ENCODE data around the gene LAMB3. TPM values are rescaled to one million over a fixed set of nuclear protein-coding genes. Genes with fewer than 3 reads are reported as not detected.

Gene LAMB3
- total RNA-seq, 1 donor: 14.2 TPM

DNA sequence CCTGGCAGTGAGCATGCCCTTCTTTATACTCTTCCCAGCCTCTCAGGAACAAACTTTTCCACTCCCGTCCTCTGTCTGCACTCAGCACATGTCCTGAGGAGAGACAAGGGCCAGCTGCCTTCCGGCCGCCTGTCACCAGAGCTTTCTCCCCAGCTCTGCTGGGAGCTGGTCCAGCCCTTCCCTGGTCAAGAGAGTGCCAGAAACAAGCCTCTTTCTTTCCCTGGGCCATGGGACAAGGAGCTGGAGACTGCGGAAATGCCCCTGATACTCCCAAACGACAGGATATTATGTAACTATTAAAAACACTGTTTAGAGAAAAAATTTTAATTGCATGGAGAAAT is 10.4 kb downstream of the LAMB3 start:
- H3K4me3 ChIP-seq (ENCODE audit: low read depth, low read length): no peak overlapping the region
- TF ChIP-seq, protein P1, sequence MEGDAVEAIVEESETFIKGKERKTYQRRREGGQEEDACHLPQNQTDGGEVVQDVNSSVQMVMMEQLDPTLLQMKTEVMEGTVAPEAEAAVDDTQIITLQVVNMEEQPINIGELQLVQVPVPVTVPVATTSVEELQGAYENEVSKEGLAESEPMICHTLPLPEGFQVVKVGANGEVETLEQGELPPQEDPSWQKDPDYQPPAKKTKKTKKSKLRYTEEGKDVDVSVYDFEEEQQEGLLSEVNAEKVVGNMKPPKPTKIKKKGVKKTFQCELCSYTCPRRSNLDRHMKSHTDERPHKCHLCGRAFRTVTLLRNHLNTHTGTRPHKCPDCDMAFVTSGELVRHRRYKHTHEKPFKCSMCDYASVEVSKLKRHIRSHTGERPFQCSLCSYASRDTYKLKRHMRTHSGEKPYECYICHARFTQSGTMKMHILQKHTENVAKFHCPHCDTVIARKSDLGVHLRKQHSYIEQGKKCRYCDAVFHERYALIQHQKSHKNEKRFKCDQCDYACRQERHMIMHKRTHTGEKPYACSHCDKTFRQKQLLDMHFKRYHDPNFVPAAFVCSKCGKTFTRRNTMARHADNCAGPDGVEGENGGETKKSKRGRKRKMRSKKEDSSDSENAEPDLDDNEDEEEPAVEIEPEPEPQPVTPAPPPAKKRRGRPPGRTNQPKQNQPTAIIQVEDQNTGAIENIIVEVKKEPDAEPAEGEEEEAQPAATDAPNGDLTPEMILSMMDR (IDR thresholded peaks at IDR 0.05; ENCODE audit: insufficient read depth, low read depth, low read length): no peak
- DNase-seq (ENCODE audit: low read depth): peak; percentile 53

DNA sequence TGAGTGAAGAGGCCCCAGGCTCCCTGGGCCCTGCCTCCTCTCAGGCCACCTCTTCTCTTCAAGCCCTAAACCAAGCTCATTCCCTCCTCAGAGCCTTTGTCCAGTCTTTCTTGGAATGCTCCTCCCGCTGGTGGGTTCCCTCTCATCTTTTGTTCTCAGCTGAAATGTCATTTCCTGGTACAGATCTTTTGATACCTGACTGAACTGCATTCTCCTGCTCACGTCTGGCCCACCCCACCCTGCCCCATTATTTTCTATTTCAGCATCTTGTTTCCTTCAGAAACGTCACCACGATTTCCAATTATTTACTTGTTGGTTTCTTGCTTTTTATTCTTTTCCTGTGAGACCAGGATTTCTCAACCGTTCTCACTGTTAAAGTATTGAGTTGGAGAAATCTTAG is 16.4 kb downstream of the LAMB3 start:
- no peak overlapping the region for H3K4me3 ChIP-seq (ENCODE audit: low read depth, low read length)
- no peak for DNase-seq (ENCODE audit: low read depth)
- TF ChIP-seq, protein P1 (IDR thresholded peaks at IDR 0.05; ENCODE audit: insufficient read depth, low read depth, low read length): no peak

DNA sequence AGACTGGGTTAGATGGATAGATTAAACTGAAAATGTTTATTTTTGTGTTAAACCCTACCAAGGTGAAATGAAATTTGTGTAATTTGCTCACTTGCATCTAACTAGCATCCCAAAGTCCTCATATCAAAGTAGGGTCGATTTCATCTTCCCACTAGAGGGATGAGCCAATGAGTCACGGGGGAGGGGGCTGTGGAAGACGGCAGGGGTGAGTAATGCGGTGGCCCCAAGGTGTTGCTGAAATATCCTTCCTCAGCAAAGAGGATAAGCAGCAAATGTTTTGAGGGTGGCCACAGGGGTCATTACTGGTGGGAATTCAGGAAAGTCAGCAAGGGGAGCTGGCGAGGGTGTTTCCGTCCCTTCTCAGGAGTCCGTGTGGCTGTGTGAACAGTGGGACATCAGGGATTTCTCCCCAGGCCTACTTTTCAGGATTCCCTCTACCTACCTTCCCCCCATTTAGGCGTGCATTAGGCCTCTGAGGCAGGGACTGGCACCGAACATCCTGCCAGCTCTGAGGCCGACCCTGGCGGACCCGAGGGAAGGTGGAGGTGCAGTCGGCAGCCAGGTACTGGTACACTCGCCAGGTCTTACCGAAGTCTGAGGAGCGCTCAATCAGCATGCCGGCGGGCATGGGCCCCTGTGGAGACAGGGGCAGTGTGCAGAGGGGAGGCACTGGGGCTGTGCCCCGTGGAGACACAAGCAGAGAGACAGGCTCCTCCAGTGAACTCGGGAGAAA is 18.1 kb downstream of the LAMB3 start:
- no peak overlapping the region for H3K4me3 ChIP-seq (ENCODE audit: low read depth, low read length)
- DNase-seq (ENCODE audit: low read depth): no peak
- TF ChIP-seq, protein P1 (IDR thresholded peaks at IDR 0.05; ENCODE audit: insufficient read depth, low read depth, low read length): no peak

DNA sequence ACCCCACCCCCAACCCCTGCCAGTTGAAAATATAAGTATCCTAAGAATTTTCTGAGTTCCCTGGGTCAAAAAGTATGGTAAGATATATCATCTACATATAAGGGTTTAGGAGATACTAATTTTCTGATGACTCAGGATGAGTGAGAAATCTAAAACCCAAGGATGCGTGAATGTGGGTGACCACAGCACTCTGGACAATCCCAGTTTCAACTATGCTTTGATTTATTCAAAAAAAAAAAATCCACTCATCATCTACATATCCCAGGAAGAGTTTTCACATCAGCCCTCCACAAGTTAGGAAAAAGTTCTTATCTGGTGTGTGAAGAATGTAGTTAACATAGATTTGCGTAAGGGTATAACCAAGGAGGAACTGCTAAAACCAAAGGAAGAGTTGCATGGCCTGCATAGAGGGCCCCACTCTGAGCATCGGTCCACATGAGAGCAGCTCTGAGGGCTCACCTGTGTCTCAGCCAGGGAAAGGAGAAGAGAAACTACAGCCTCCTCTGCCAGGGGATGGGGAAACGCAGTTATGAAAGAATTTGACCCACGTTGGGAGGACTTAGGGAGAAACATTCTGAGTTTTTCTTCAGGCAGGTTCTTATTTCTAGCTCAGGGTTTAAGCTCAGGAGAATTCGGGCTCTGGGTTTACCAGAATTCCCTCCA is 18.8 kb downstream of the LAMB3 start:
- DNase-seq (ENCODE audit: low read depth): no peak
- TF ChIP-seq, protein P1 (IDR thresholded peaks at IDR 0.05; ENCODE audit: insufficient read depth, low read depth, low read length): no peak
- H3K4me3 ChIP-seq (ENCODE audit: low read depth, low read length): no peak overlapping the region

GRCh38 chr1:209630383-209631225 is 21.6 kb downstream of the LAMB3 start:
- no peak overlapping the region for H3K4me3 ChIP-seq (ENCODE audit: low read depth, low read length)
- DNase-seq (ENCODE audit: low read depth): no peak
- TF ChIP-seq, protein P1 (IDR thresholded peaks at IDR 0.05; ENCODE audit: insufficient read depth, low read depth, low read length): no peak

DNA sequence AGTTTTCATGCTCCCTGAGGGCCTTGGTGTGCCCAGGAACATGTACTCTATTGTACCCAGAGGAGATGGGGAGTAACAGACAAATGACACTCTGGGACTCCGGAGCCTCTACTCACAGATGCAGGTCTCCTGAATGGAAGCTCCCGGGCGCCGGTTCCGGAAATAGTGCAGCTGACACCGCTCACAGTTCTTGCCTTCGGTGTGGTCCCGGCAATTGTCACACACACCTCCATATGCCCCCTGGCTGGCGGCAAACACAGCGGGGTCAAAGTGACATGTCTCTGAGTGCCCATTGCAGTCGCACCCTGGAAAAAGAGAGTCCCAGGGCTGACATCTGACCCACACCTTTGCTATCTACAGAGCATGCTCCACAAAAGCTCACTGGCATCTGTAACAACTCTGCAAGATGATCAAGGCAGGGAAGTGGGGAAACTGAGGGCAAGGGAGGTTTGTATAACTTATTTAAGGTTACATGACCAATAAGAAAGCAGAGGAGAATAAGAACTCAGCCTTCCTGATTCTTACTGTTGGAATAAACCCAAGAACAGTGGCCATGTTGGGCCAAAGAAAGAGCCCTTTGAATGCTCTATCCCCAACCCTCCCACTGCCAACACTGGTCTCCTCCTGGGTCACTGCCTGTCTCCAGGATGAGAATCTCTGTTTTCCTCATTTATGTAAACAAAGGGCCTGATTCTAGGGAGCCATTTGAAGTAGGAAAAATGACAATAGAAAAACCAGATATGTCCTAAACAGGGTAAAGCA is 22.4 kb downstream of the LAMB3 start:
- H3K4me3 ChIP-seq (ENCODE audit: low read depth, low read length): no peak overlapping the region
- TF ChIP-seq, protein P1 (IDR thresholded peaks at IDR 0.05; ENCODE audit: insufficient read depth, low read depth, low read length): no peak
- no peak for DNase-seq (ENCODE audit: low read depth)

Data from fibroblast of villous mesenchyme (primary cell).